ENCODE results near the gene KCNG1. TPM values are rescaled to one million over a fixed set of nuclear protein-coding genes. Genes with fewer than 3 reads are reported as not detected.

Gene KCNG1
- total and polyA plus RNA-seq, 2 of the 4 experiments (the other 2 are of a cell fraction), result 23.7 to 51.4 TPM

DNA sequence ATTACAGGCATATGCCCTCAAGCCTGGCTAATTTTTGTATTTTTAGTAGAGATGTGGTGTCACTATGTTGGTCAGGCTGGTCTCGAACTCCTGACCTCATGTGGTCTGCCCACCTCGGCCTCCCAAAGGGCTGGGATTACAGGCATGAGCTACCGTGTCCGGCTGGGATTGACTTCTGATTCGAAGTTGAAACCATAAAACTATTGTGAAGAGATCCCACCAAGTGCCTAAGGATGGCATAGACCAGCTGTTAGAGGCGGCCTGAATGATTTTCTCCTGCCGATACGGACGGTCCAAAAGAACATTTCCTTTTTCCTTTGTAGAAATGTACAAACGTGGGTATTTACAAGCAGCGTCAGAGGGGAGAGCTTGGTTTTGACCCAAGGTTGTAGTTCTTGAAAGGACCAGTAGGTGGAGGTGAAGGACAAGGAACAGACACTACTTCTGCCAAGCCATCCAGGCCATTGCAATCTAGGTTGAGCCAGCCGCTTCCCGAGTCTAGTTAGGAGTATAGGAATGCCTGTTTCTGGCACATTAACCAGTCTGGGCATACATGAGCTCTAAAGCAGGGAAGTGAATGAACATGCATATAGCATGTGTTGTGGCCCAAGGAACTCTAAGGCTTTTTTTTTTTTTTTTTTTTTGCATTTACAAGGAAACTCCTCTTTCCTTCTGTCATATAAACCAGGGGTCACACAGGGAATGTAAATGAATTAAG lies 35.3 kb downstream of the KCNG1 start:
- Histone ChIP-seq H4K91ac (ENCODE audit: insufficient read depth, low read depth, low read length) (0 out of 2 replicates have a peak overlapping the region, but pooled peaks have one; percentile 18), H3K56ac (ENCODE audit: extremely low read depth, insufficient read depth, low read length) (no peak overlapping the region; the same call in 1 of the 2 replicates), H3K4me2 (ENCODE audit: low read depth, low read length) (0 out of 2 replicates have a peak overlapping the region, but pooled peaks have one; percentile 34), H2BK120ac (ENCODE audit: low read depth, low read length) (peak overlapping the region; percentile 56; the same call in 1 of the 2 replicates), H4K8ac (ENCODE audit: low read depth in 2 of 2, low read length in 2 of 2) (peak overlapping the region in 1 of 2 experiments; percentile 63; a peak in 1 of 4 replicates), H3K23ac (ENCODE audit: low read depth, low read length) (no peak overlapping the region), H2AK9ac (replicated peaks; ENCODE audit: low read depth, low read length, poor library complexity) (peak overlapping the region; percentile 0), H3K27me3 (ENCODE audit: control insufficient read depth, insufficient read depth, low read length) (no peaks in the 10 kb centered on the region), H2BK5ac (ENCODE audit: low read depth, low read length, poor library complexity, severe bottlenecking) (no peak overlapping the region), H3K9me3 (ENCODE audit: control insufficient read depth, insufficient read depth, low read length) (no peaks in the 10 kb centered on the region), H2AK5ac (ENCODE audit: low read depth, low read length) (no peak overlapping the region; the same call in 1 of the 2 replicates), H3K79me1 (ENCODE audit: low read depth in 1 of 2, low read length in 2 of 2) (no peaks in the 10 kb centered on the region), H3K14ac (replicated peaks; ENCODE audit: low read depth, low read length) (no peak overlapping the region), H3K4me1 (ENCODE audit: control insufficient read depth, insufficient read depth, low read length) (peaks cover 3% of the 10 kb centered on the region), H4K20me1 (ENCODE audit: insufficient read depth, low read length) (no peaks in the 10 kb centered on the region), H2BK15ac (ENCODE audit: low read depth, low read length) (peak overlapping the region; percentile 41; the same call in 1 of the 3 replicates), H3K36me3 (ENCODE audit: control insufficient read depth, insufficient read depth, low read length) (no peaks in the 10 kb centered on the region), H3K4me3 (ENCODE audit: insufficient read depth, low read depth, low read length) (no peak overlapping the region), H3K4ac (ENCODE audit: low read depth, low read length) (peak overlapping the region; percentile 31), H3K27ac (ENCODE audit: insufficient read depth, low read length) (no peak overlapping the region), H2BK20ac (ENCODE audit: low read depth, low read length) (peak overlapping the region; percentile 63; the same call in 1 of the 2 replicates), H4K5ac (ENCODE audit: low read depth, low read length) (no peak overlapping the region), H3K18ac (ENCODE audit: low read depth, low read length) (no peak overlapping the region), H2AFZ (replicated peaks; ENCODE audit: low read length, poor library complexity) (peak overlapping the region; percentile 74), H3K9ac (ENCODE audit: low read depth, low read length) (peak overlapping the region; percentile 38; the same call in 1 of the 2 replicates), H3K9me1 (ENCODE audit: insufficient read depth, low read length) (peaks cover 6% of the 10 kb centered on the region)
- in situ Hi-C loops (cut with MboI; ENCODE audit: low sequenced_read_pairs) (loop anchor here (5.0 to 25.0 kb wide), 6 partner anchors 320 to 1100 kb away; partner anchors contain the start of gene ATP9A), intact Hi-C loops (cut with micrococcal nuclease) (loop anchor here (1.0 to 2.0 kb wide), 3 partner anchors 319 to 637 kb away; no protein-coding TSS in a partner anchor), dilution Hi-C loops (cut with HindIII; ENCODE audit: low sequenced_read_pairs, unreplicated experiment) (no loop called here)
- CTCF ChIA-PET, result interaction anchor here (0.5 to 3.8 kb wide), 20 partner anchors 9 to 1087 kb away, joined by 3 to 50 read pairs (median 3); partner anchors contain the start of gene BCAS4
- DNase-seq, result peak; percentile 90
- no TSS peak for BruUV-seq (replicated peaks)
- POLR2A ChIA-PET (ENCODE audit: unreplicated experiment), result no interaction called here
- TF ChIP-seq MAFK (IDR thresholded peaks at IDR 0.05; ENCODE audit: low read depth, low read length) (no peak), SMC3 (IDR thresholded peaks at IDR 0.05; ENCODE audit: low read depth, low read length) (peak; percentile 87), RAD21 (IDR thresholded peaks at IDR 0.05; ENCODE audit: low read length) (peak; percentile 97), NFE2L2 (IDR thresholded peaks at IDR 0.05; ENCODE audit: low read depth, low read length) (no peak), POLR2A (IDR thresholded peaks at IDR 0.05; ENCODE audit: low read depth, low read length) (peak; percentile 53; the same call in 1 of the 2 replicates), CEBPB (IDR thresholded peaks at IDR 0.05; ENCODE audit: low read depth, low read length) (peak; percentile 53; the same call in 1 of the 2 replicates), BHLHE40 (IDR thresholded peaks at IDR 0.05; ENCODE audit: low read depth, low read length) (no peak), RCOR1 (IDR thresholded peaks at IDR 0.05; ENCODE audit: insufficient replicate concordance, low read length) (no peak), FOS (IDR thresholded peaks at IDR 0.05; ENCODE audit: low read depth, low read length) (no peak)
- TF ChIP-seq, protein P1, sequence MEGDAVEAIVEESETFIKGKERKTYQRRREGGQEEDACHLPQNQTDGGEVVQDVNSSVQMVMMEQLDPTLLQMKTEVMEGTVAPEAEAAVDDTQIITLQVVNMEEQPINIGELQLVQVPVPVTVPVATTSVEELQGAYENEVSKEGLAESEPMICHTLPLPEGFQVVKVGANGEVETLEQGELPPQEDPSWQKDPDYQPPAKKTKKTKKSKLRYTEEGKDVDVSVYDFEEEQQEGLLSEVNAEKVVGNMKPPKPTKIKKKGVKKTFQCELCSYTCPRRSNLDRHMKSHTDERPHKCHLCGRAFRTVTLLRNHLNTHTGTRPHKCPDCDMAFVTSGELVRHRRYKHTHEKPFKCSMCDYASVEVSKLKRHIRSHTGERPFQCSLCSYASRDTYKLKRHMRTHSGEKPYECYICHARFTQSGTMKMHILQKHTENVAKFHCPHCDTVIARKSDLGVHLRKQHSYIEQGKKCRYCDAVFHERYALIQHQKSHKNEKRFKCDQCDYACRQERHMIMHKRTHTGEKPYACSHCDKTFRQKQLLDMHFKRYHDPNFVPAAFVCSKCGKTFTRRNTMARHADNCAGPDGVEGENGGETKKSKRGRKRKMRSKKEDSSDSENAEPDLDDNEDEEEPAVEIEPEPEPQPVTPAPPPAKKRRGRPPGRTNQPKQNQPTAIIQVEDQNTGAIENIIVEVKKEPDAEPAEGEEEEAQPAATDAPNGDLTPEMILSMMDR (conservative IDR thresholded peaks at IDR 0.05; ENCODE audit: low read depth, low read length), result peak; percentile 96
- ATAC-seq (ENCODE audit: low read depth), result peak; percentile 99
- WGBS, 2 experiments (ENCODE audit: extremely low coverage in 2 of 2, insufficient read length in 1 of 2), result 61% methylated on average over 3 of the region's 13 CpGs; no CpG with 5 or more reads in 1 of the 2 experiments

Data from IMR-90 (cell line).